GM12874 (cell line): Measurements from ENCODE around the gene RDH11.

Experiments used
- TF ChIP-seq, protein P1 (sequence below): IDR thresholded peaks from 2 replicates; pipeline ENCODE4 v1.5.1; 2011; ENCODE audit warnings: low read depth, mild to moderate bottlenecking, control low read depth, low read length, moderate library complexity; ENCODE audit not compliant: insufficient read depth

The RDH11 gene

DNA sequence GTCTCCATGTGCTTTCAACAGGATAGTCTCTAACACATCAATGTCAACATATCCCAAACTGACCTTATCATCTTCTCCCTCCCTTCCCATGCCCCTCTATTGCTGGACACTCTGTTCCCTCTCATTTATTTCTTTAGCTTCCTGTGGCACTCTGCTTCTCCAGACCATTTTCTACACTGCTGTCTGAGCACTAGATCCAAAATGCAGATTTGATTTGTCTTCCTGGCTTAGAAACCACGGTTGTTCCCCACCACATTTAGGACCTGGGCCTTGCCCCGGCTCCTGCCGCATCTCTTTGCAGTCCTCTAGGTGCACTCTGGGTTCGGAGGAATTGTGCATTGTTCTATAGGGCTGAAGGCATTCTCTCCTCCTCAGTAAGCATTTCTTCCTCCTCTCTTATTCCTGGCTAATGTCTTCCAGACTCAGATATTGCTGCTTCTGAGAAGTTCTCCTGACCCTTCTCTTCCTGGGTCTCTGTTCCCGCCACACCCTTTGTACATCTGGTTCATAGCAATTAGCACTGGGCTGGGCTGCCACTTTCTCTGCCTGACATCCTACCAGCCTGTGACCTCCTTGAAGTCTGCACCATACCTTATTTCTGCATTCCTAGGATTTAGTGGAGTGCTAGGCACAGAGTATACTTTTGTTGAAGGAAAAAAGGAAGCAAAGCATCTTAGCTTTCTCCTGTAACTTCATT lies 62.0 kb downstream of the RDH11 start:
- TF ChIP-seq, protein P1, sequence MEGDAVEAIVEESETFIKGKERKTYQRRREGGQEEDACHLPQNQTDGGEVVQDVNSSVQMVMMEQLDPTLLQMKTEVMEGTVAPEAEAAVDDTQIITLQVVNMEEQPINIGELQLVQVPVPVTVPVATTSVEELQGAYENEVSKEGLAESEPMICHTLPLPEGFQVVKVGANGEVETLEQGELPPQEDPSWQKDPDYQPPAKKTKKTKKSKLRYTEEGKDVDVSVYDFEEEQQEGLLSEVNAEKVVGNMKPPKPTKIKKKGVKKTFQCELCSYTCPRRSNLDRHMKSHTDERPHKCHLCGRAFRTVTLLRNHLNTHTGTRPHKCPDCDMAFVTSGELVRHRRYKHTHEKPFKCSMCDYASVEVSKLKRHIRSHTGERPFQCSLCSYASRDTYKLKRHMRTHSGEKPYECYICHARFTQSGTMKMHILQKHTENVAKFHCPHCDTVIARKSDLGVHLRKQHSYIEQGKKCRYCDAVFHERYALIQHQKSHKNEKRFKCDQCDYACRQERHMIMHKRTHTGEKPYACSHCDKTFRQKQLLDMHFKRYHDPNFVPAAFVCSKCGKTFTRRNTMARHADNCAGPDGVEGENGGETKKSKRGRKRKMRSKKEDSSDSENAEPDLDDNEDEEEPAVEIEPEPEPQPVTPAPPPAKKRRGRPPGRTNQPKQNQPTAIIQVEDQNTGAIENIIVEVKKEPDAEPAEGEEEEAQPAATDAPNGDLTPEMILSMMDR, result no peak

DNA sequence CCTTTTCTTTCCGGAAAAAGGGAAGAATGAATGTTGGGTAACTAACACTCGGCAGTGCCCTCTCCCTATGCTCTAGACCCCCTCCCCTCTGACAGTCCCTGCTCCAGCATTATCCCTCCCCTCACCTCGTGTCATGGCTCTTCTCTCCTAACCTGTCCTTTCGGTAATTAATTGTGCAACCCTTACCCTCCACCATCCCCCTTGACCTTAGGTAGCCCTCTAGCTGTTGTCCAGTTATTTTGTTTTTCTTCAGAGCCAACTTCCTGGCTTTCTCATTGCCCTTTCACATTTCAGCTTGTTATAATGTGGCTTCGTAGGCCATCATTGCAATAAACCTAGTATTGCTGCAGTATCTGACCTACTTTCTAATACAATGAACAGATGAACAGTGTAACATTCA lies 64.6 kb downstream of the RDH11 start:
- TF ChIP-seq, protein P1, result no peak

DNA sequence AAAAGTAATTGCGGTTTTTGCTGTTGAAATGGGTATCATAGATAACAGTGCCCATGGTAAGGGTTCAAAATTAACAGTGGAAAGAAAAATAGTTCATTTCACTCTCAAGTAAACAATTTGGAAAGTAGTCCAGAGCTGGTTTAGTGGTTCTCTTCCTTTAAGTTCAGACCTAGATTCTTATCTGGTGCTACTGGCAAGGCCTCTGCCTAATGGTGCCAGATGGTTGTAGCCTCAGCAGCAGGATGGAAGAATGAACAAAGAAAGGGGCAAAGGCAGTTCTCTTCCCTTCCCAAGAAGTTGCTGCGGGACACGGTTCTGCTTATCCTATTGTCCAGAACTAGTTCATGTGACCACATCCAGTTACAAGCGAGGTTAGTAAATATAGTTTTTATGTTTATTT lies 65.4 kb downstream of the RDH11 start:
- TF ChIP-seq, protein P1, result no peak

GRCh38 chr14:67627519-67627918 lies 68.0 kb downstream of the RDH11 start:
- TF ChIP-seq, protein P1, result no peak
